ENCODE results near the gene P2RY13.

- TF ChIP-seq ATF2 (CRISPR knock-in tag; IDR thresholded peaks at IDR 0.05; ENCODE audit: borderline replicate concordance, low read depth) (no peak), ESRRA (CRISPR knock-in tag; IDR thresholded peaks at IDR 0.05; ENCODE audit: borderline replicate concordance) (no peak), ZNF232 (CRISPR knock-in tag; IDR thresholded peaks at IDR 0.05) (no peak), ZNF396 (CRISPR knock-in tag; IDR thresholded peaks at IDR 0.05; ENCODE audit: borderline replicate concordance) (no peak), TEAD1 (CRISPR knock-in tag; IDR thresholded peaks at IDR 0.05) (no peak), NR3C1 (CRISPR knock-in tag; conservative IDR thresholded peaks at IDR 0.05; ENCODE audit: low read depth) (no peak), NR1H2 (CRISPR knock-in tag; IDR thresholded peaks at IDR 0.05) (no peak), ETV6 (CRISPR knock-in tag; IDR thresholded peaks at IDR 0.05) (no peak), CBFB (CRISPR knock-in tag; IDR thresholded peaks at IDR 0.05; ENCODE audit: low read depth) (no peak), SMAD3 (CRISPR knock-in tag; IDR thresholded peaks at IDR 0.05; ENCODE audit: borderline replicate concordance) (no peak), JUN (CRISPR knock-in tag; IDR thresholded peaks at IDR 0.05) (no peak)
- TF ChIP-seq, protein P1, sequence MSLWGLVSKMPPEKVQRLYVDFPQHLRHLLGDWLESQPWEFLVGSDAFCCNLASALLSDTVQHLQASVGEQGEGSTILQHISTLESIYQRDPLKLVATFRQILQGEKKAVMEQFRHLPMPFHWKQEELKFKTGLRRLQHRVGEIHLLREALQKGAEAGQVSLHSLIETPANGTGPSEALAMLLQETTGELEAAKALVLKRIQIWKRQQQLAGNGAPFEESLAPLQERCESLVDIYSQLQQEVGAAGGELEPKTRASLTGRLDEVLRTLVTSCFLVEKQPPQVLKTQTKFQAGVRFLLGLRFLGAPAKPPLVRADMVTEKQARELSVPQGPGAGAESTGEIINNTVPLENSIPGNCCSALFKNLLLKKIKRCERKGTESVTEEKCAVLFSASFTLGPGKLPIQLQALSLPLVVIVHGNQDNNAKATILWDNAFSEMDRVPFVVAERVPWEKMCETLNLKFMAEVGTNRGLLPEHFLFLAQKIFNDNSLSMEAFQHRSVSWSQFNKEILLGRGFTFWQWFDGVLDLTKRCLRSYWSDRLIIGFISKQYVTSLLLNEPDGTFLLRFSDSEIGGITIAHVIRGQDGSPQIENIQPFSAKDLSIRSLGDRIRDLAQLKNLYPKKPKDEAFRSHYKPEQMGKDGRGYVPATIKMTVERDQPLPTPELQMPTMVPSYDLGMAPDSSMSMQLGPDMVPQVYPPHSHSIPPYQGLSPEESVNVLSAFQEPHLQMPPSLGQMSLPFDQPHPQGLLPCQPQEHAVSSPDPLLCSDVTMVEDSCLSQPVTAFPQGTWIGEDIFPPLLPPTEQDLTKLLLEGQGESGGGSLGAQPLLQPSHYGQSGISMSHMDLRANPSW (CRISPR knock-in tag; conservative IDR thresholded peaks at IDR 0.05; ENCODE audit: low read depth) = no peak
- TF ChIP-seq, protein P2, sequence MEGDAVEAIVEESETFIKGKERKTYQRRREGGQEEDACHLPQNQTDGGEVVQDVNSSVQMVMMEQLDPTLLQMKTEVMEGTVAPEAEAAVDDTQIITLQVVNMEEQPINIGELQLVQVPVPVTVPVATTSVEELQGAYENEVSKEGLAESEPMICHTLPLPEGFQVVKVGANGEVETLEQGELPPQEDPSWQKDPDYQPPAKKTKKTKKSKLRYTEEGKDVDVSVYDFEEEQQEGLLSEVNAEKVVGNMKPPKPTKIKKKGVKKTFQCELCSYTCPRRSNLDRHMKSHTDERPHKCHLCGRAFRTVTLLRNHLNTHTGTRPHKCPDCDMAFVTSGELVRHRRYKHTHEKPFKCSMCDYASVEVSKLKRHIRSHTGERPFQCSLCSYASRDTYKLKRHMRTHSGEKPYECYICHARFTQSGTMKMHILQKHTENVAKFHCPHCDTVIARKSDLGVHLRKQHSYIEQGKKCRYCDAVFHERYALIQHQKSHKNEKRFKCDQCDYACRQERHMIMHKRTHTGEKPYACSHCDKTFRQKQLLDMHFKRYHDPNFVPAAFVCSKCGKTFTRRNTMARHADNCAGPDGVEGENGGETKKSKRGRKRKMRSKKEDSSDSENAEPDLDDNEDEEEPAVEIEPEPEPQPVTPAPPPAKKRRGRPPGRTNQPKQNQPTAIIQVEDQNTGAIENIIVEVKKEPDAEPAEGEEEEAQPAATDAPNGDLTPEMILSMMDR (IDR thresholded peaks at IDR 0.05) = no peak
Measured at GRCh38 chr3:151366993-151367392, 37.6 kb upstream of the P2RY13 start.
